HFF-Myc (cell line): ENCODE data around the gene ADARB1.

Experiments used
- DNase-seq: peaks from one replicate; pipeline ENCODE4 v3.0.0-alpha.2; 2011; ENCODE audit warnings: low read depth; ENCODE audit errors: extremely low read depth
- H3K4me3 ChIP-seq: replicated peaks from 2 replicates; pipeline ENCODE4 v1.5.1; 2011; ENCODE audit warnings: low read depth, mild to moderate bottlenecking, control low read depth, low read length
- TF ChIP-seq, protein P1 (sequence below): IDR thresholded peaks from 2 replicates; pipeline ENCODE4 v1.5.1; 2012; ENCODE audit warnings: mild to moderate bottlenecking, low read depth, low read length, control low read depth; ENCODE audit errors: missing control alignments

Gene ADARB1

DNA sequence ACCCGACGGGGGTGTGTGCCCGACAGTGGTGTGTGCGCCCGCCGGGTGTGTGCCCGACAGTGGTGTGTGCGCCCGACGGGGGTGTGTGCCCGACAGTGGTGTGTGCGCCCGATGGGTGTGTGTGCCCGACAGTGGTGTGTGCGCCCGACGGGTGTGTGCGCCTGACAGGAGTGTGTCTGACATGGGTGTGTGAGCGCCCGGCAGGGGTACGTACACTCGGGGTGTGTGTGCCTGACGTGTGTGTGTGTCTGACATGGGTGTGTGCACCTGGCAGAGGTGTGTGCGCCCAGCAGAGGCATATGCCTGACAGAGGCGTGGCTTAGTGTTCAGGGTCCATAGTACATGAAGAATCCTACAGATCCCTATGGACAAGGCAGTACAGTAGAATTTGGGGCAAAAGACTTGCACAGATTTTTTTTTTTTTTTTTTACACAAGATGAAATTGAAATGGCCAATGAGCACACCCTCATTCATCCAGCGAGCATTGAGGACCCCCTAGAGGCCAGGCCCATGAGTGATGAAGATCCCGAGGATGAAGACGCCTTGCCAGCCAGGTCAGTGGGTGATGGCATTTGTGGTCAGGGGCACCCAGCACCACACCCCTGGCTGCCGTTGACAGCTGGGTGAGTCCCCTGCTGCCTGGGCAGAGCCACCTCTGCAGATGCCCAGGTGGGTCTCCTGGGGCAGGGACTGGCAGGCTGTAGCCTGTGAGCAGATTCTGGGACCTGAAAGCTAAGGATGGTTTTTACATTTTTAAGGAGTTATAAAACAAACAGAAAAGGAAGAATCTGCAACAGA is 60.1 kb downstream of the ADARB1 start:
- no peak for DNase-seq
- TF ChIP-seq, protein P1, sequence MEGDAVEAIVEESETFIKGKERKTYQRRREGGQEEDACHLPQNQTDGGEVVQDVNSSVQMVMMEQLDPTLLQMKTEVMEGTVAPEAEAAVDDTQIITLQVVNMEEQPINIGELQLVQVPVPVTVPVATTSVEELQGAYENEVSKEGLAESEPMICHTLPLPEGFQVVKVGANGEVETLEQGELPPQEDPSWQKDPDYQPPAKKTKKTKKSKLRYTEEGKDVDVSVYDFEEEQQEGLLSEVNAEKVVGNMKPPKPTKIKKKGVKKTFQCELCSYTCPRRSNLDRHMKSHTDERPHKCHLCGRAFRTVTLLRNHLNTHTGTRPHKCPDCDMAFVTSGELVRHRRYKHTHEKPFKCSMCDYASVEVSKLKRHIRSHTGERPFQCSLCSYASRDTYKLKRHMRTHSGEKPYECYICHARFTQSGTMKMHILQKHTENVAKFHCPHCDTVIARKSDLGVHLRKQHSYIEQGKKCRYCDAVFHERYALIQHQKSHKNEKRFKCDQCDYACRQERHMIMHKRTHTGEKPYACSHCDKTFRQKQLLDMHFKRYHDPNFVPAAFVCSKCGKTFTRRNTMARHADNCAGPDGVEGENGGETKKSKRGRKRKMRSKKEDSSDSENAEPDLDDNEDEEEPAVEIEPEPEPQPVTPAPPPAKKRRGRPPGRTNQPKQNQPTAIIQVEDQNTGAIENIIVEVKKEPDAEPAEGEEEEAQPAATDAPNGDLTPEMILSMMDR = no peak
- H3K4me3 ChIP-seq = no peak overlapping the region

DNA sequence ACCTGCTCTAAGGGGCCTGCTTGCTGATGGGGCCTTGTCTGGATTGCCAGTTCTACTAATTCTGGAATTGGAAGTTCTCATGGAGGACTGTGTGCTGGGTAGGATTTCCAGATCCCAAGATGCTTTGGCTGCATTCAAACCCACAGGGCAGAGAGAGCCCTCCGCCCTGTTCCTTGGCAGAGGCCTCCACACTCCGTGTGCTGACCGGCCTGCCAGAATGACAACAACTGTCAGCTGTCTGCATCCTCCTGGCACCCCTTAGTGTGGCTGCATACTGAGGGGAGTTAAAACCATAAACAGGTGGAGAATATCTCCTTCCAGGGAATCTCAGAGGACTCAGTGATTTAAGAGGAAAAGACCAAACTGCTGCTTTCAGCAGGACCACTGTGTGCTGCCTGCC is 60.7 kb downstream of the ADARB1 start:
- no peak overlapping the region for H3K4me3 ChIP-seq
- TF ChIP-seq, protein P1 = no peak
- DNase-seq = no peak

DNA sequence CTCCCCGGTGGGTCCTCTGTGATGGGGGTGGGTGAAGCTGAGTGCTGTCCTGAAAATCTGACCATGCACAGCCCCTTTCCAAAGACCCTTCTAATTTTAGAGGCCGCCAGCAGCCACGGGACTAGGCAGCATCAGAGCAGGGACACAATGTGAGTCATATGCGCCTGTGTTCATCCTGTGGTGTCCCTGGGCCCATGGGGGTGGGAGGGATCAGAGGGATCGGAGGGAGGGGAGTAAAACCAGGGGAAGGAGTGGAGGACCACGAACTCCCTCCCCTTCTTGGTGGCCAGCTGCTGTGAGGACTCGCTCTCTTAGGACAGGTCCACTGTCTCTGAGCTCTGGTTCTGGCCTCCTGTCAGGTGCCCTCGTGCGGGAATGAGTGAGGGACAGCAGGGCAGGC is 61.5 kb downstream of the ADARB1 start:
- H3K4me3 ChIP-seq = no peak overlapping the region
- DNase-seq = no peak
- TF ChIP-seq, protein P1 = no peak

DNA sequence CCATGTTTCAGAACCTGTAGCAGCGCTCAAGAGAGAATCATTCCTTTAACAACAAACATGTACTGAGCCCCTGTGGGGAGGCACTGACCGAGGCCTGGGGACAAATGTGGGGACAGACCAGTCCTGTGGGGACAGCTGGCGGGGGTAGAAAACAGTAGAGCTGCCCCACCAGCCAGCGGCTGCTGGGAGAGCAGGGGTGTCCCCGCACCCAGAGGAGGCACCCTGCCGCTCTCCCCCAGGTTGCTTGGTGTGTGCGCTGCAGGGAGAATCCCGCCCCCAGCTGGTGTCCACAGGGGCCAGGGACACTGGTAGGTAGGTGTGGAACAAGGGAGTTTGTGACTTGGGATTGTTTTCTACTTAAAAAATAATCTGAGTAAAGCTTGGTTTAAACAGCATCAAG is 62.1 kb downstream of the ADARB1 start:
- no peak overlapping the region for H3K4me3 ChIP-seq
- TF ChIP-seq, protein P1 = no peak
- no peak for DNase-seq

DNA sequence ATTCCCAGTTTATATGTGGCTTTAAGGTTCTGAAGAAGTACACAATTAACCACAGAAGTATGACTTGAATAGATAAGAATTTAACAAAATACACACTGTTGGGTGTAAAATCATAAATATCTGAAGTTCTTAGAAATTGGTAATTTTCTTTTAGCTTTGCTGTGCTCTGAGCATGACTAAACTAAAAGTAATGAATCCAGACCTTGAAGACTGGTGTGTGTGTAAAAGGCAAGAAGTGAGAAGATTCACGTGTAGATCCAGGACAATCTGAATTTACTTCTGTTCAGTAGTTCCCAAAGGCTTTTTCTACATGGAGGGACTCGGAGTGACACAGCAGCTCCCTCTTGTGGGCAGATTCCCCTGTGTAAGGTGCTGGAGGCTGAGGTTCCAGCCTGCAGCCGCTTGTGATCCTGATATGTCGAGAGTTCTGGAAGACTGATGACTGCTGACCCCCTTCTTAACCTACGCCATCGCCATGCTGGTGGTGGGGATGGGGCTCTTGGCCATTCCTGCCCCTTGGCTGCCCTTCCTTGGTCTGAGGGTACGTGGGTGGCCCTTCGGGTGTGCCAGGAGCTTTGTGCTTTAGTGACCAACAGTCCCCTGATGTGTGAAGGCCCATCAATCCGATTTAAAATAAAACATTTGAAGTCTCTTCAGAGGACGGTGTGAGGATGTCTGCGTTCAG is 62.7 kb downstream of the ADARB1 start:
- TF ChIP-seq, protein P1 = peak; percentile 90
- peak; percentile 78 for DNase-seq
- H3K4me3 ChIP-seq = no peak overlapping the region

DNA sequence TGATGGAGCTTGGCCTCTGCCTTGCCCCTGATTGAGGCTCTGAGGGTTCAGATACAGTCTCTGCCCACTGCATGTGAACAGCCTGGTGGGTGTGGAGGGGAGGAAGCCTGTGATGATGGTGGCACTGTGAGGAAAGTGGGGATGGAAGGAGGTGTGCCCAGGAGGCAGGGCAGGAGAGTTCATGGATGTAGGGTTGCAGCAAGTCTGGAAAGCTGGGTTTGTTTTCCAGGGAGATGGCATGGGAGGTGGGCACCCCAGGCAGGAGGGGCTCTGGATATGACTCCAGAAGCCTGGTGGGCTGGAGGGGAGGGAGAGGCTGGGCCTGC is 63.2 kb downstream of the ADARB1 start:
- H3K4me3 ChIP-seq = no peak overlapping the region
- TF ChIP-seq, protein P1 = no peak
- DNase-seq = no peak
